K562 (cell line): Measurements from ENCODE around the gene NECAP2. TPM values are rescaled to one million over a fixed set of nuclear protein-coding genes. Genes with fewer than 3 reads are reported as not detected.

Experiments
- BCLAF1 ChIP-seq, 2 experiments: fragments of 450-650 bp in 1 of 2; IDR thresholded peaks; 2 replicates each; pipeline ENCODE4 v1.6.1; 2011 to 2017; ENCODE audit warnings: low read depth in 2 of 2, antibody characterized with exemption in 1 of 2, borderline replicate concordance in 1 of 2, low read length in 1 of 2, mild to moderate bottlenecking in 1 of 2, mixed read lengths in 1 of 2; ENCODE audit not compliant: control insufficient read depth in 1 of 2
- BCOR ChIP-seq: fragments of 450-650 bp; IDR thresholded peaks from 2 replicates; pipeline ENCODE4 v1.6.1; 2016
- BMI1 ChIP-seq: fragments of 150-350 bp; IDR thresholded peaks from 2 replicates; pipeline ENCODE4 v1.6.1; 2014; ENCODE audit warnings: low read length
- CHCHD3 ChIP-seq: fragments of 250-450 bp; sonication (Bioruptor Pico); IDR thresholded peaks from 2 replicates; pipeline ENCODE4 v2.1.2; 2022; ENCODE audit warnings: mild to moderate bottlenecking
- CREB3 ChIP-seq: fragments of 450-650 bp; conservative IDR thresholded peaks from 2 replicates; pipeline ENCODE4 v1.6.1; 2016; ENCODE audit warnings: missing genetic modification characterization, low read depth, mild to moderate bottlenecking, missing compliant biosample characterization, moderate library complexity
- CTBP1 ChIP-seq: fragments of 450-650 bp; IDR thresholded peaks from 2 replicates; pipeline ENCODE4 v1.6.1; 2016; ENCODE audit warnings: borderline replicate concordance
- FOXJ3 ChIP-seq: sonication (generic); formaldehyde crosslinking; IDR thresholded peaks from 2 replicates; pipeline ENCODE4 v1.4.0; 2020; ENCODE audit warnings: mild to moderate bottlenecking, missing genetic modification reagents
- GTF2E2 ChIP-seq: fragments of 200-800 bp; sonication (Bioruptor generic); IDR thresholded peaks from 2 replicates; pipeline ENCODE4 v1.6.1; 2016; ENCODE audit warnings: missing genetic modification characterization, missing compliant biosample characterization
- HLTF ChIP-seq: fragments of 450-650 bp; IDR thresholded peaks from 2 replicates; pipeline ENCODE4 v1.6.1; 2016
- KDM2B ChIP-seq: fragments of 250-450 bp; sonication (Bioruptor Pico); IDR thresholded peaks from 2 replicates; pipeline ENCODE4 v1.8.0; 2021; ENCODE audit warnings: mild to moderate bottlenecking, moderate library complexity
- MECOM ChIP-seq: fragments of 250-450 bp; sonication (Bioruptor Pico); IDR thresholded peaks from 2 replicates; pipeline ENCODE4 v1.8.0; 2022; ENCODE audit warnings: inconsistent platforms
- MXD1 ChIP-seq: fragments of 250-450 bp; sonication (Bioruptor Pico); IDR thresholded peaks from 2 replicates; pipeline ENCODE4 v1.8.0; 2021; ENCODE audit warnings: borderline replicate concordance, mild to moderate bottlenecking, moderate library complexity; ENCODE audit not compliant: poor library complexity, severe bottlenecking
- NCOA4 ChIP-seq: fragments of 450-650 bp; IDR thresholded peaks from 2 replicates; pipeline ENCODE4 v1.6.1; 2018; ENCODE audit warnings: mild to moderate bottlenecking; ENCODE audit not compliant: partially characterized antibody
- NFIC ChIP-seq: fragments of 450-650 bp; IDR thresholded peaks from 2 replicates; pipeline ENCODE4 v1.6.1; 2017; ENCODE audit warnings: mild to moderate bottlenecking, inconsistent platforms
- SMC3 ChIP-seq: conservative IDR thresholded peaks from 2 replicates; pipeline ENCODE4 v1.6.1; 2011; ENCODE audit warnings: low read depth, low read length, improper control_type of control experiment; ENCODE audit not compliant: insufficient read depth
- SRF ChIP-seq, 2 experiments: fragments of 250-450, 450-650 bp in 1 of 2; sonication (Bioruptor Pico) in 1 of 2; sonication (generic) in 1 of 2; formaldehyde crosslinking; IDR thresholded peaks; 2 replicates each; pipeline versions ENCODE4 v1.5.0 to v1.5.1; 2020 to 2022; ENCODE audit warnings: mild to moderate bottlenecking in 1 of 2, missing genetic modification reagents in 1 of 2
- TSC22D4 ChIP-seq: fragments of 450-650 bp; IDR thresholded peaks from 2 replicates; pipeline ENCODE4 v1.6.1; 2016; ENCODE audit warnings: missing genetic modification characterization, missing biosample characterization, control low read depth
- ZBTB17 ChIP-seq: fragments of 450-650 bp; formaldehyde crosslinking; IDR thresholded peaks from 2 replicates; pipeline ENCODE4 v1.4.0; 2020; ENCODE audit warnings: mild to moderate bottlenecking
- ZC3H8 ChIP-seq: fragments of 450-650 bp; IDR thresholded peaks from 2 replicates; pipeline ENCODE4 v1.6.1; 2017
- ZNF124 ChIP-seq: sonication (generic); formaldehyde crosslinking; IDR thresholded peaks from 2 replicates; pipeline ENCODE4 v1.8.1; 2022; ENCODE audit warnings: missing genetic modification reagents
- ZNF232 ChIP-seq: sonication (generic); formaldehyde crosslinking; IDR thresholded peaks from 2 replicates; pipeline ENCODE4 v1.8.0; 2022; ENCODE audit warnings: mild to moderate bottlenecking, missing genetic modification reagents
- ZNF280B ChIP-seq: fragments of 250-450 bp; sonication (Bioruptor Pico); IDR thresholded peaks from 2 replicates; pipeline ENCODE4 v1.5.1; 2021; ENCODE audit warnings: mild to moderate bottlenecking
- ZNF324 ChIP-seq: fragments of 250-450 bp; sonication (Bioruptor Pico); IDR thresholded peaks from 2 replicates; pipeline ENCODE4 v1.4.0; 2020; ENCODE audit warnings: mild to moderate bottlenecking
- ZNF354B ChIP-seq: fragments of 250-450 bp; sonication (Bioruptor Pico); IDR thresholded peaks from 2 replicates; pipeline ENCODE4 v1.4.0; 2020
- polyA plus RNA-seq, 8 experiments: library from polyadenylated mRNA; depleted of rRNA in 4 of 8; stranded (reverse) in 5 of 8; unstranded in 3 of 8; fragments of >200 nt; fragmentation: Nextera tagmentation in 2 of 8; fragmentation: Illumina TruSeq in 1 of 8; extraction: Ambion mirVana in 2 of 8; extraction: Trizol in 1 of 8; gene quantifications; 2 replicates each; pipeline versions ENCODE4 v1.2.1 to v1.2.3, GENCODE V29; 2011 to 2014; ENCODE audit warnings: inconsistent platforms in 1 of 8, missing spikeins in 1 of 8
- total RNA-seq, 7 experiments: library from RNA; depleted of rRNA in 6 of 7; stranded (reverse); fragments of >200 nt in 6 of 7; fragmentation: Illumina TruSeq in 2 of 7; extraction: Trizol in 2 of 7; gene quantifications; 2 replicates each; pipeline versions ENCODE4 v1.2.1 to v1.2.3, GENCODE V29; 2011 to 2021; ENCODE audit warnings: low replicate concordance in 1 of 7

Gene NECAP2
- total and polyA plus RNA-seq, 9 of the 15 experiments (the other 6 are each of a cell fraction or from before 2014, with no cell fraction given): 22.7 to 107 (median 79.2) TPM

- TF ChIP-seq HLTF: no peak
- TF ChIP-seq GTF2E2: no peak
- peak; percentile 70; the same call in 1 of the 2 replicates for TF ChIP-seq CTBP1
- TF ChIP-seq CREB3 (tag): no peak
- no peak for TF ChIP-seq CHCHD3 (CRISPR knock-in tag)
- no peak for TF ChIP-seq ZC3H8
- no peak for TF ChIP-seq ZNF232 (CRISPR knock-in tag)
- no peak for TF ChIP-seq TSC22D4 (tag)
- no peak for TF ChIP-seq ZNF354B (CRISPR knock-in tag)
- no peak for TF ChIP-seq BMI1
- TF ChIP-seq ZNF280B: no peak
- no peak for TF ChIP-seq ZNF124 (CRISPR knock-in tag)
- TF ChIP-seq ZNF324 (CRISPR knock-in tag): no peak
- no peak for TF ChIP-seq BCOR
- no peak for TF ChIP-seq FOXJ3
- no peak for TF ChIP-seq NFIC
- 0 out of 4 replicates have a peak, but pooled peaks of 1 of the 2 experiments have one; percentile 1 for TF ChIP-seq SRF (CRISPR knock-in tag; IDR thresholded peaks at IDR 0.05)
- 0 out of 2 replicates have a peak, but pooled peaks have one; percentile 23 for TF ChIP-seq MECOM (CRISPR knock-in tag)
- TF ChIP-seq KDM2B (CRISPR knock-in tag): no peak
- no peak for TF ChIP-seq BCLAF1 (IDR thresholded peaks at IDR 0.05; ENCODE audit: borderline replicate concordance in 1 of 2, control insufficient read depth in 1 of 2, low read depth in 2 of 2, low read length in 1 of 2)
- no peak for TF ChIP-seq NCOA4
- TF ChIP-seq ZBTB17 (CRISPR knock-in tag): no peak
- TF ChIP-seq MXD1 (CRISPR knock-in tag): no peak
- 0 out of 2 replicates have a peak, but pooled peaks have one; percentile 3 for TF ChIP-seq SMC3
Observed at GRCh38 chr1:16443975-16444770, 3.6 kb downstream of the NECAP2 start (continued).
